NOMO-1 treated with DMSO at 0.1 percent for 48 hours (cell line): ENCODE results near the gene TANC1.

ENCODE experiments used
- DNase-seq: peaks from one replicate; lab custom pipeline; 2025; ENCODE audit not compliant: unreplicated experiment; lab: John Stamatoyannopoulos, UW

Gene TANC1

GRCh38 chr2:159185401-159186130 is 217.1 kb downstream of the TANC1 start:
- peak; percentile 13 for DNase-seq

GRCh38 chr2:159186462-159186861 is 218.0 kb downstream of the TANC1 start:
- DNase-seq = no peak

GRCh38 chr2:159187106-159187505 is 218.7 kb downstream of the TANC1 start:
- no peak for DNase-seq

- DNase-seq = no peak
These were observed 220.0 kb downstream of the TANC1 start for GRCh38 chr2:159188449-159188848.

- DNase-seq = no peak
These were observed 224.0 kb downstream of the TANC1 start for GRCh38 chr2:159192371-159192918.

- DNase-seq = no peak
These were observed 225.4 kb downstream of the TANC1 start for GRCh38 chr2:159193791-159194190.

- no peak for DNase-seq
These were observed 225.8 kb downstream of the TANC1 start for GRCh38 chr2:159194241-159194640.

GRCh38 chr2:159195697-159196096 is 227.3 kb downstream of the TANC1 start:
- no peak for DNase-seq

GRCh38 chr2:159196393-159196925 is 228.0 kb downstream of the TANC1 start:
- DNase-seq = no peak

- no peak for DNase-seq
These were observed 230.8 kb downstream of the TANC1 start for GRCh38 chr2:159199236-159199635.

- DNase-seq = no peak
These were observed 231.5 kb downstream of the TANC1 start for GRCh38 chr2:159199761-159200465.

GRCh38 chr2:159200498-159200897 is 232.1 kb downstream of the TANC1 start:
- no peak for DNase-seq

- DNase-seq = no peak
These were observed 233.1 kb downstream of the TANC1 start for GRCh38 chr2:159201360-159202063.

- no peak for DNase-seq
These were observed 234.2 kb downstream of the TANC1 start for GRCh38 chr2:159202568-159203071.

- no peak for DNase-seq
These were observed 236.1 kb downstream of the TANC1 start for GRCh38 chr2:159204381-159205144.

- no peak for DNase-seq
These were observed 238.4 kb downstream of the TANC1 start for GRCh38 chr2:159206736-159207380.

- no peak for DNase-seq
These were observed 240.0 kb downstream of the TANC1 start for GRCh38 chr2:159208438-159208837.

- no peak for DNase-seq
These were observed 241.2 kb downstream of the TANC1 start for GRCh38 chr2:159209341-159210306.
